Colonic mucosa (tissue), 4 donors: ENCODE data around the gene CHST14. TPM values are rescaled to one million over a fixed set of nuclear protein-coding genes. Genes with fewer than 3 reads are reported as not detected.

Experiments used
- DNase-seq: peaks from one replicate; pipeline ENCODE4 v3.0.0-alpha.2; 2020
- H3K27ac ChIP-seq: fragments of 200-600 bp; one replicate; pipeline ENCODE4 v1.8.0; 2021
- H3K27me3 ChIP-seq: fragments of 200-600 bp; one replicate; pipeline ENCODE4 v1.8.0; 2021
- H3K36me3 ChIP-seq: fragments of 200-600 bp; one replicate; pipeline ENCODE4 v1.8.0; 2021
- H3K4me1 ChIP-seq: fragments of 200-600 bp; one replicate; pipeline ENCODE4 v1.8.0; 2021; ENCODE audit warnings: mild to moderate bottlenecking
- H3K4me3 ChIP-seq: fragments of 200-600 bp; one replicate; pipeline ENCODE4 v1.8.0; 2021
- H3K9ac ChIP-seq, 2 donors: one replicate each; pipeline ENCODE4 v1.7.0; 2013; ENCODE audit warnings: control low read depth in 2 of 2, low read depth in 2 of 2, low read length in 2 of 2
- H3K9me3 ChIP-seq: fragments of 200-600 bp; one replicate; pipeline ENCODE4 v1.8.0; 2021
- intact Hi-C: fragments of 100-400 bp; cut with DNase I; formaldehyde crosslinking; loops from one replicate; pipeline ENCODE4 v1.14.1; 2022
- total RNA-seq, 2 donors: library from RNA; stranded (reverse); fragmentation: NEBNext Ultra II Directional in 1 of 2; extraction: Animal tissue kit (Norgen Biotek cat#: 25700) in 1 of 2; gene quantifications; one replicate each; pipeline ENCODE4 v1.2.1, GENCODE V29; 2021
- TF ChIP-seq, protein P1 (sequence below): fragments of 200-600 bp; IDR thresholded peaks from one replicate; pipeline ENCODE4 v1.8.0; 2022; ENCODE audit warnings: antibody characterized with exemption, mild to moderate bottlenecking
- donor health status: healthy.
- donor health status: DM: no; HTN: no; CAD: no.
- donor health status: DM: no; HTN: no; CAD: no.

The CHST14 gene
- total RNA-seq, 2 donors from 2014 or later, result 3.9 to 4.5 TPM

GRCh38 chr15:40510201-40510600, 39.4 kb downstream of the CHST14 start:
- Histone ChIP-seq H3K9ac (no peak overlapping the region), H3K4me3 (no peak overlapping the region), H3K27ac (no peak overlapping the region), H3K4me1 (no peaks in the 10 kb centered on the region), H3K27me3 (no peaks in the 10 kb centered on the region), H3K9me3 (no peaks in the 10 kb centered on the region), H3K36me3 (no peaks in the 10 kb centered on the region)
- intact Hi-C loops, result no loop called here
- no peak for DNase-seq
- TF ChIP-seq, protein P1, sequence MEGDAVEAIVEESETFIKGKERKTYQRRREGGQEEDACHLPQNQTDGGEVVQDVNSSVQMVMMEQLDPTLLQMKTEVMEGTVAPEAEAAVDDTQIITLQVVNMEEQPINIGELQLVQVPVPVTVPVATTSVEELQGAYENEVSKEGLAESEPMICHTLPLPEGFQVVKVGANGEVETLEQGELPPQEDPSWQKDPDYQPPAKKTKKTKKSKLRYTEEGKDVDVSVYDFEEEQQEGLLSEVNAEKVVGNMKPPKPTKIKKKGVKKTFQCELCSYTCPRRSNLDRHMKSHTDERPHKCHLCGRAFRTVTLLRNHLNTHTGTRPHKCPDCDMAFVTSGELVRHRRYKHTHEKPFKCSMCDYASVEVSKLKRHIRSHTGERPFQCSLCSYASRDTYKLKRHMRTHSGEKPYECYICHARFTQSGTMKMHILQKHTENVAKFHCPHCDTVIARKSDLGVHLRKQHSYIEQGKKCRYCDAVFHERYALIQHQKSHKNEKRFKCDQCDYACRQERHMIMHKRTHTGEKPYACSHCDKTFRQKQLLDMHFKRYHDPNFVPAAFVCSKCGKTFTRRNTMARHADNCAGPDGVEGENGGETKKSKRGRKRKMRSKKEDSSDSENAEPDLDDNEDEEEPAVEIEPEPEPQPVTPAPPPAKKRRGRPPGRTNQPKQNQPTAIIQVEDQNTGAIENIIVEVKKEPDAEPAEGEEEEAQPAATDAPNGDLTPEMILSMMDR, result no peak

- no peaks in the 10 kb centered on the region for H3K27me3 ChIP-seq
- intact Hi-C loops, result no loop called here
- TF ChIP-seq, protein P1, result no peak
- DNase-seq, result peak; percentile 21
- no peak overlapping the region for H3K27ac ChIP-seq
- peak overlapping the region; percentile 65 to 72 for H3K9ac ChIP-seq
- H3K9me3 ChIP-seq, result no peaks in the 10 kb centered on the region
- H3K4me3 ChIP-seq, result peak overlapping the region; percentile 60
- no peaks in the 10 kb centered on the region for H3K4me1 ChIP-seq
- H3K36me3 ChIP-seq, result no peaks in the 10 kb centered on the region
Measured at GRCh38 chr15:40511093-40511471, 40.3 kb downstream of the CHST14 start.

GRCh38 chr15:40511472-40512133, 40.8 kb downstream of the CHST14 start:
- intact Hi-C loops, result no loop called here
- peak overlapping the region; percentile 60 for H3K4me3 ChIP-seq
- no peaks in the 10 kb centered on the region for H3K9me3 ChIP-seq
- no peaks in the 10 kb centered on the region for H3K27me3 ChIP-seq
- no peaks in the 10 kb centered on the region for H3K4me1 ChIP-seq
- TF ChIP-seq, protein P1, result no peak
- H3K27ac ChIP-seq, result no peak overlapping the region
- no peaks in the 10 kb centered on the region for H3K36me3 ChIP-seq
- DNase-seq, result peak; percentile 88
- peak overlapping the region; percentile 65 to 72 for H3K9ac ChIP-seq

- intact Hi-C loops, result no loop called here
- no peaks in the 10 kb centered on the region for H3K27me3 ChIP-seq
- no peaks in the 10 kb centered on the region for H3K4me1 ChIP-seq
- no peak overlapping the region for H3K4me3 ChIP-seq
- TF ChIP-seq, protein P1, result no peak
- H3K27ac ChIP-seq, result no peak overlapping the region
- DNase-seq, result no peak
- no peaks in the 10 kb centered on the region for H3K36me3 ChIP-seq
- no peaks in the 10 kb centered on the region for H3K9me3 ChIP-seq
- no peak overlapping the region for H3K9ac ChIP-seq
Measured at GRCh38 chr15:40512440-40512839, 41.7 kb downstream of the CHST14 start.

DNA sequence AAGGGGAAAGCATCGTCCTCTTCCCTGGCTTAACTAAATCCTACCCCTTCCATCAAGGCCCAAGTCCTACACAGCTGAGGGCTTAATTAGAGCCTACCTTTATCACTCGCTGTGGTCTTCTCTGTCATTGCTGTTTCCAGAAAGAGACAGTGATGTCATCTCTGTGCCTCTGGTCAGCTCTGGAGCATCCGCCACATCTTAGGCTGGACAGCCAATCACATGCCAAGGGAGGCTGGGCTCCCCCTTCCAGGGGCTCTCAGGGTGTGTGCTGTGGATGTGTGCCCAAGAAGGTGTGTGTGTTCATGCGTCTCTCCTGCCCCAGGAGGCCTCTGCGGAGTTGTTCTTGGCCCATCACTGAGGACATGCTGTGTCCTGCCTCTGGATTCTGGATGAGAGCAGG, 42.8 kb downstream of the CHST14 start:
- H3K4me1 ChIP-seq, result no peaks in the 10 kb centered on the region
- H3K27me3 ChIP-seq, result no peaks in the 10 kb centered on the region
- TF ChIP-seq, protein P1, result no peak
- intact Hi-C loops, result no loop called here
- no peaks in the 10 kb centered on the region for H3K9me3 ChIP-seq
- no peak overlapping the region for H3K27ac ChIP-seq
- DNase-seq, result no peak
- no peak overlapping the region for H3K9ac ChIP-seq
- no peak overlapping the region for H3K4me3 ChIP-seq
- H3K36me3 ChIP-seq, result no peaks in the 10 kb centered on the region
